HepG2 (cell line): ENCODE data around the gene FOSB. TPM values are rescaled to one million over a fixed set of nuclear protein-coding genes. Genes with fewer than 3 reads are reported as not detected.

ENCODE experiments used
- ARID5B ChIP-seq: IDR thresholded peaks from 2 replicates; pipeline ENCODE4 v1.4.0; 2020; ENCODE audit warnings: mild to moderate bottlenecking, missing genetic modification reagents
- BCL3 ChIP-seq: sonication (generic); formaldehyde crosslinking; IDR thresholded peaks from 2 replicates; pipeline ENCODE4 v1.5.1; 2020; ENCODE audit warnings: mild to moderate bottlenecking, missing genetic modification reagents, moderate library complexity
- CREB1 ChIP-seq, 2 experiments: fragments of 450-650 bp in 1 of 2; IDR thresholded peaks; 2 replicates each; pipeline ENCODE4 v1.6.1; 2016 to 2017; ENCODE audit warnings: control low read depth in 1 of 2, mild to moderate bottlenecking in 1 of 2, missing compliant biosample characterization in 1 of 2, missing genetic modification characterization in 1 of 2
- KDM6A ChIP-seq: IDR thresholded peaks from 2 replicates; pipeline ENCODE4 v1.6.1; 2016; ENCODE audit warnings: low read depth
- KMT2B ChIP-seq: IDR thresholded peaks from 2 replicates; pipeline ENCODE4 v1.6.1; 2016; ENCODE audit warnings: missing genetic modification reagents, missing compliant biosample characterization
- MXD4 ChIP-seq: IDR thresholded peaks from 2 replicates; pipeline ENCODE4 v1.6.1; 2016; ENCODE audit warnings: mild to moderate bottlenecking, missing biosample characterization, missing genetic modification reagents
- NFE2L1 ChIP-seq: sonication (generic); formaldehyde crosslinking; IDR thresholded peaks from 2 replicates; pipeline ENCODE4 v1.4.0; 2020; ENCODE audit warnings: missing genetic modification reagents, mild to moderate bottlenecking, borderline replicate concordance
- PRPF4 ChIP-seq: fragments of 200-400 bp; formaldehyde crosslinking; IDR thresholded peaks from 2 replicates; pipeline ENCODE4 v1.6.1; 2016; ENCODE audit warnings: low read length, low read depth; ENCODE audit not compliant: poor library complexity, severe bottlenecking
- RFX5 ChIP-seq: IDR thresholded peaks from 2 replicates; pipeline ENCODE4 v1.6.1; 2011; ENCODE audit warnings: low read depth, low read length, improper control_type of control experiment
- ZBTB4 ChIP-seq: sonication (generic); formaldehyde crosslinking; IDR thresholded peaks from 2 replicates; pipeline ENCODE4 v1.4.0; 2020; ENCODE audit warnings: missing genetic modification reagents, mild to moderate bottlenecking, borderline replicate concordance
- ZNF503 ChIP-seq: sonication (generic); formaldehyde crosslinking; IDR thresholded peaks from 2 replicates; pipeline ENCODE4 v1.4.0; 2020; ENCODE audit warnings: missing genetic modification reagents
- ZNF563 ChIP-seq: sonication (generic); formaldehyde crosslinking; IDR thresholded peaks from 2 replicates; pipeline ENCODE4 v1.8.0; 2022; ENCODE audit warnings: mild to moderate bottlenecking, moderate library complexity, missing genetic modification reagents
- ZNF770 ChIP-seq: sonication (generic); formaldehyde crosslinking; IDR thresholded peaks from 2 replicates; pipeline ENCODE4 v1.5.0; 2020; ENCODE audit warnings: mild to moderate bottlenecking, missing genetic modification reagents
- ZNF83 ChIP-seq: sonication (generic); formaldehyde crosslinking; IDR thresholded peaks from 2 replicates; pipeline ENCODE4 v1.4.0; 2020; ENCODE audit warnings: missing genetic modification reagents, mild to moderate bottlenecking, borderline replicate concordance
- ZNF891 ChIP-seq: sonication (generic); formaldehyde crosslinking; IDR thresholded peaks from 2 replicates; pipeline ENCODE4 v1.5.0; 2020; ENCODE audit warnings: mild to moderate bottlenecking, missing genetic modification reagents
- polyA plus RNA-seq, 8 experiments: library from polyadenylated mRNA; depleted of rRNA in 3 of 8; stranded (reverse) in 7 of 8; unstranded in 1 of 8; fragments of >200 nt; fragmentation: Illumina TruSeq in 4 of 8; extraction: Trizol in 4 of 8; gene quantifications; 2 replicates each; pipeline versions ENCODE4 v1.2.1 to v1.2.3, GENCODE V29; 2011 to 2016; ENCODE audit warnings: low read depth in 4 of 8, missing spikeins in 1 of 8, mixed read lengths in 1 of 8; ENCODE audit not compliant: insufficient read depth in 1 of 8
- total RNA-seq, 5 experiments: library from RNA; depleted of rRNA; stranded (reverse); fragments of >200 nt; fragmentation: Illumina TruSeq; extraction: Trizol; gene quantifications; 2 replicates each; pipeline ENCODE4 v1.2.3, GENCODE V29; 2016; ENCODE audit warnings: low read depth in 1 of 5

Gene FOSB
- total and polyA plus RNA-seq, 2 of the 13 experiments (the other 11 are each of a cell fraction or from before 2014, with no cell fraction given): 2.8 to 6.0 TPM

GRCh38 chr19:45485305-45486077 lies 17.7 kb downstream of the FOSB start (continued):
- no peak; the same call in 1 of the 2 replicates for TF ChIP-seq ARID5B
- no peak for TF ChIP-seq ZNF563 (CRISPR knock-in tag)
- TF ChIP-seq ZBTB4: 0 out of 2 replicates have a peak, but pooled peaks have one; percentile 33
- TF ChIP-seq RFX5: no peak
- no peak for TF ChIP-seq KDM6A (CRISPR knock-in tag)
- TF ChIP-seq ZNF503 (CRISPR knock-in tag): no peak
- 0 out of 2 replicates have a peak, but pooled peaks have one; percentile 13 for TF ChIP-seq BCL3
- TF ChIP-seq CREB1 (IDR thresholded peaks at IDR 0.05): no peak
- peak; percentile 59; the same call in 1 of the 2 replicates for TF ChIP-seq CREB1 (CRISPR knock-in tag; IDR thresholded peaks at IDR 0.05)
- no peak for TF ChIP-seq NFE2L1 (CRISPR knock-in tag)
- TF ChIP-seq ZNF891 (CRISPR knock-in tag): no peak
- TF ChIP-seq KMT2B: no peak
- TF ChIP-seq PRPF4: no peak
- peak; percentile 54 for TF ChIP-seq ZNF770 (CRISPR knock-in tag)
- TF ChIP-seq ZNF83: no peak
- TF ChIP-seq MXD4 (CRISPR knock-in tag): no peak
